ENCODE results near the gene POLRMT.

The POLRMT gene

DNA sequence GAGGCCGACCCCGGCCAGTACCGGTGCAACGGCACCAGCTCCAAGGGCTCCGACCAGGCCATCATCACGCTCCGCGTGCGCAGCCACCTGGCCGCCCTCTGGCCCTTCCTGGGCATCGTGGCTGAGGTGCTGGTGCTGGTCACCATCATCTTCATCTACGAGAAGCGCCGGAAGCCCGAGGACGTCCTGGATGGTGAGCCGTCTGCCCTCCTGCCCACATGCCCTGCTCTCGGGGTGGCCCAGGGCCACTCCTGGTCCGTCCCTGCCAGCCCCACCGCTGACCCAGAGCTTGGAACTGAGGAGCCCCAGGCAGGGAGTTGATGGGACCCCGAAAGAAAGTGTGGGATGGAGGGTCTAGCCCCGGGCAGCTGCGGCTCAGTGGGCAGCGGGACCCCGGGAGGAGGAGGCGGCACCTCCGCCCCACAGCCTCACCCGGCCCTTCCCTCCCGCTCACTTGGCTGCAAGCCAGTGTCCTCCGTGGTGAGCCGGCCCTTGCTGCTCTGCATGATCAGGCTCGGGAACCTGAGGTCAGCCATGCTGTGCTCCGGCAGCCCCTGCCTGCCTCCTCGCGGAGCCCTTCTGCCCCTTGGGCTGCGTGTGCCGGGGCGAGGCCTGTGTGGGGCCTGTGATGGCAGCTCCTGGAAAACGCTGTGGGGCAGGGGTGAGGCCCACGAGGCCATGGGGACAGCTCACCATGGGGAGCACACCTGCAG, 51.8 kb downstream of the POLRMT start:
- no peak for TF ChIP-seq CTCF (IDR thresholded peaks at IDR 0.05; ENCODE audit: low read depth, low read length, missing control alignments)
- DNase-seq (ENCODE audit: low read depth), result no peak
- H3K4me3 ChIP-seq (ENCODE audit: low read depth, low read length), result no peak overlapping the region

- no peak overlapping the region for H3K4me3 ChIP-seq (ENCODE audit: low read depth, low read length)
- DNase-seq (ENCODE audit: low read depth), result no peak
- no peak for TF ChIP-seq CTCF (IDR thresholded peaks at IDR 0.05; ENCODE audit: low read depth, low read length, missing control alignments)
These were observed 53.0 kb downstream of the POLRMT start for GRCh38 chr19:580274-580835.

- TF ChIP-seq CTCF (IDR thresholded peaks at IDR 0.05; ENCODE audit: low read depth, low read length, missing control alignments), result no peak
- no peak for DNase-seq (ENCODE audit: low read depth)
- H3K4me3 ChIP-seq (ENCODE audit: low read depth, low read length), result no peak overlapping the region
These were observed 53.5 kb downstream of the POLRMT start for GRCh38 chr19:579842-580155.

DNA sequence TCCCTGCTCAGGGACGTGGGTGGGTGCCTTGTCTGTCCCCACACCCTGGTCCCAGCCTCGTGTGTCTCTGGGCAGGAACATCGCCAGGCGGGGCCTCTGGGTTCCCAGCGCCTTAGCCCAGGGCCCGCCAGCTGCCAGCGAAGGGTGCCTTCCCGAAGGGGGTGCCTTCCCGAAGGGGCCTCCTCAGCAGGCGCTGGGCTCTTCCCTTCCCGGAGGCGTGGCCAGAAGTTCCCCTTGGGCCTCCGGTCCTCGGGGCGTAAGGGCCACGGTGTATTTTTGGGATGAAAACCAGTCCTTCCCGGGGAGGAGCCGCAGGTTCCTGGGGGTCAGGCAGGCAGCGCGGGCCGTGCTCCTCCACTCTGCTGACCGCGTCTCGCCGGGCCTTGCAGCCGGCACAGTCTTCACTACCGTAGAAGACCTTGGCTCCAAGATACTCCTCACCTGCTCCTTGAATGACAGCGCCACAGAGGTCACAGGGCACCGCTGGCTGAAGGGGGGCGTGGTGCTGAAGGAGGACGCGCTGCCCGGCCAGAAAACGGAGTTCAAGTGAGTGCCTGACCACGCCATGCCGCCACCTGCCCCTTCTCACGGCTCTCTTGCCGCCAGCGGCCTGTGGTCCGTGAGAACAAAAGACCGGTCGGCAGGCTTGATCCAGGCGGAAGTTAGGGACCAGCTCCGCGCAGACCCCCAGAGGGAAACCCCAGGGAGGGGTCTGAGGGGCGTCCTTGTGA, 54.1 kb downstream of the POLRMT start:
- TF ChIP-seq CTCF (IDR thresholded peaks at IDR 0.05; ENCODE audit: low read depth, low read length, missing control alignments), result no peak
- H3K4me3 ChIP-seq (ENCODE audit: low read depth, low read length), result no peak overlapping the region
- no peak for DNase-seq (ENCODE audit: low read depth)

DNA sequence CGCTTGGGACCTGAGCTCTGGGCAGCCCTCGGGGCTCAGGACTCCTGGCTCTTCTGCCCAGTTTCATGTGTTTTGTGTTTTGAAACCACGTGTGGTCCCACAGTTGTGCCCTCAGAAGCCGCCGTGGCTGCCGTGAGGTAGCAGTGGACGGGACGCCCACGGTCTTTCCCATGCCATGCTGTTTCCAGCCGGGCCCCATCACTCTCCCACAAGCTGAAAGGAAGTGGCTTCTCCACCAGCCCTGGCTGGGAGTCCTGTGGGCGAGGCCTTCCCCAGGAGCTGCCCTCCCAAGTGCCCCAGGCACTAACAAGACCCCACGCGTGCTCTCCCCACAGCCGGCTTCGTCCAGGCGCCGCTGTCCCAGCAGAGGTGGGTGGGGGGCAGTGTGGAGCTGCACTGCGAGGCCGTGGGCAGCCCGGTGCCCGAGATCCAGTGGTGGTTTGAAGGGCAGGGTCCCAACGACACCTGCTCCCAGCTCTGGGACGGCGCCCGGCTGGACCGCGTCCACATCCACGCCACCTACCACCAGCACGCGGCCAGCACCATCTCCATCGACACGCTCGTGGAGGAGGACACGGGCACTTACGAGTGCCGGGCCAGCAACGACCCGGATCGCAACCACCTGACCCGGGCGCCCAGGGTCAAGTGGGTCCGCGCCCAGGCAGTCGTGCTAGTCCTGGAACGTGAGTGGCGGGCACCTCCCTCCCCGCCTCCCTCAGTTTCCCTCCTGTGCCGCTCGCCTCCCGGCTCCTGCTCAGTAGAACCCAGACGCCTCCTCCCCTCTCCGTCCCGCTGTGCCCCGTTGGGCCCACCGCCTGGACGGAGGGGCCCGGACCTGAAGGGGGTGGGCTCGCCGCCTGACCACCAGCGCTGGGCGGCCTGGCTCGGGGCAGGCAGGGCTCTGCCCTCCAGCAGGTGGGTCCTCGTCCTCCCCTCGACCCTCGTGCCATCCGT, 55.6 kb downstream of the POLRMT start:
- H3K4me3 ChIP-seq (ENCODE audit: low read depth, low read length), result no peak overlapping the region
- no peak for DNase-seq (ENCODE audit: low read depth)
- no peak for TF ChIP-seq CTCF (IDR thresholded peaks at IDR 0.05; ENCODE audit: low read depth, low read length, missing control alignments)

DNA sequence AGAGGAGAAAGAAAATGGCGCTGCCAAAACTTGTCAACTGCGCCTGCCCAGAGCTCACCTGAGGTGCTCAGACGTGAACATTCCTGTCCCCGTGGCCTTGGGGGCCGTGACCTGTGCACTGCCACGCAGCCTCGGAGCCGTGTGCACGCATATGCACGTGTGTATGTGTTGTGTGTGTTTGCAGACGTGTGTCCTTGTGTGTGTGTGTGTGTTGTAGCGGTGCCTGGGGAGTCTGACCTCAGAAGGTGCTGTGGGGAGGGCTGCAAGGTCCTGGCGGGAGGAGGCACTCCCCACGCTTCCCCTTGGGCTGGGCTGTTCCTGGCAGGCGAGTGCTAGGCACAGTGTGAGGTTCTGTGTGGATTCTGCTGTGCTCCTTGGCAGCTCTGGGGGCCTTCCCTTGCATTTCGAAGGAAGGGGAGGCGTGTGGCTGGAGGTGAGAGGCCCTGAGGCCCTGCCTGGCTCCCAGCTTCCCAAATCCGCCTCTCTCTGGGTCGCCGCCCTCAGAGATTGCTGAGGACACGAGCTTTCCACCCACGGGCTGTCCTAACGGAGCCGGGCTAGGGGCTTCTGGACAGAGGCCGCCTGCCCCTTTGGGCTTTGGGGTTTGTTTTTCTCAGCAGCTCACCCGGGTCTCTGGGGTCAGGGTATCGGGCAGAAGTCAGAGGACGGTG, 56.4 kb downstream of the POLRMT start:
- no peak overlapping the region for H3K4me3 ChIP-seq (ENCODE audit: low read depth, low read length)
- DNase-seq (ENCODE audit: low read depth), result no peak
- no peak for TF ChIP-seq CTCF (IDR thresholded peaks at IDR 0.05; ENCODE audit: low read depth, low read length, missing control alignments)

Data from GM12864 (cell line).